RWPE1 (cell line): ENCODE data around the gene GRIK2.

Source experiments
- CTCF ChIA-PET: fragments of 350-600 bp; sonication (Branson Sonifier 250); formaldehyde crosslinking; extraction: SDS; loops from one replicate; lab custom pipeline; 2021; lab: Yijun Ruan, JAX
- POLR2A ChIA-PET: fragments of 400-600 bp; formaldehyde crosslinking; extraction: SDS; loops from one replicate; lab custom pipeline; 2020; ENCODE audit warnings: antibody characterized with exemption; ENCODE audit not compliant: low non-redundant PET; lab: Yijun Ruan, JAX
- DNase-seq: peaks from one replicate; pipeline ENCODE4 v3.0.0; 2012; ENCODE audit warnings: low spot score
- H3K27ac ChIP-seq: fragments of 450-650 bp; 2 replicates; pipeline ENCODE4 v1.5.1; 2017
- TF ChIP-seq, protein P1 (sequence below): fragments of 450-650 bp; conservative IDR thresholded peaks from 2 replicates; pipeline ENCODE4 v1.5.1; 2017; ENCODE audit warnings: low read depth, mild to moderate bottlenecking

GRIK2 gene

DNA sequence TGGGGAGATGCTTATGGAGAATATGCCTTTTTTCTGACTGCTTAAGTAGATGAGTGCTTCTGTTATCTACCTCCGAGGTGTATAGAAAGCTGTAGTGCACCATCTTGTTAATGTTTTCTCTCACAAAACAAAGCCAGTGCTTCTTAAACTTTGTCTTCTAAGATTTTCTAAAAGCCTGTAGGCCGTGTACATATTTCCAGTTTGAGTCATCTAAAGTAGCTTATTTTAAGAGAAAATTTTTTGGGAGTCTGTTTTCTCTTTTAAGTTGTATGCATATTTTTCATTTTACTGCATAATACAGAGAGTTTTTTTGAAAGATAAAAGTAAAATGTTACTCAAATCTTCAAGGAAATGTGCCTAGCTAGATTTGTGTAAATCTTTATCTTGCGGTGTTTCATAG lies 151.7 kb downstream of the GRIK2 start:
- ChIA-PET POLR2A (no interaction called here), CTCF (interaction anchor here (0.6 to 1.2 kb wide), 2 partner anchors 10 to 429 kb away, joined by 3 read pairs; no protein-coding TSS in a partner anchor)
- DNase-seq, result no peak
- no peak overlapping the region for H3K27ac ChIP-seq
- TF ChIP-seq, protein P1, sequence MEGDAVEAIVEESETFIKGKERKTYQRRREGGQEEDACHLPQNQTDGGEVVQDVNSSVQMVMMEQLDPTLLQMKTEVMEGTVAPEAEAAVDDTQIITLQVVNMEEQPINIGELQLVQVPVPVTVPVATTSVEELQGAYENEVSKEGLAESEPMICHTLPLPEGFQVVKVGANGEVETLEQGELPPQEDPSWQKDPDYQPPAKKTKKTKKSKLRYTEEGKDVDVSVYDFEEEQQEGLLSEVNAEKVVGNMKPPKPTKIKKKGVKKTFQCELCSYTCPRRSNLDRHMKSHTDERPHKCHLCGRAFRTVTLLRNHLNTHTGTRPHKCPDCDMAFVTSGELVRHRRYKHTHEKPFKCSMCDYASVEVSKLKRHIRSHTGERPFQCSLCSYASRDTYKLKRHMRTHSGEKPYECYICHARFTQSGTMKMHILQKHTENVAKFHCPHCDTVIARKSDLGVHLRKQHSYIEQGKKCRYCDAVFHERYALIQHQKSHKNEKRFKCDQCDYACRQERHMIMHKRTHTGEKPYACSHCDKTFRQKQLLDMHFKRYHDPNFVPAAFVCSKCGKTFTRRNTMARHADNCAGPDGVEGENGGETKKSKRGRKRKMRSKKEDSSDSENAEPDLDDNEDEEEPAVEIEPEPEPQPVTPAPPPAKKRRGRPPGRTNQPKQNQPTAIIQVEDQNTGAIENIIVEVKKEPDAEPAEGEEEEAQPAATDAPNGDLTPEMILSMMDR, result no peak

- POLR2A ChIA-PET, result no interaction called here
- no peak for DNase-seq
- CTCF ChIA-PET, result no interaction called here
Observed at GRCh38 chr6:101550451-101550850, 156.9 kb downstream of the GRIK2 start.

GRCh38 chr6:101554231-101554630 lies 160.7 kb downstream of the GRIK2 start:
- no peak for DNase-seq
- TF ChIP-seq, protein P1, result no peak
- H3K27ac ChIP-seq, result no peak overlapping the region
- ChIA-PET POLR2A (no interaction called here), CTCF (no interaction called here)

More at GRCh38 chr6:101550451-101550850, 156.9 kb downstream of the GRIK2 start:
- H3K27ac ChIP-seq, result no peak overlapping the region
- TF ChIP-seq, protein P1, result no peak

DNA sequence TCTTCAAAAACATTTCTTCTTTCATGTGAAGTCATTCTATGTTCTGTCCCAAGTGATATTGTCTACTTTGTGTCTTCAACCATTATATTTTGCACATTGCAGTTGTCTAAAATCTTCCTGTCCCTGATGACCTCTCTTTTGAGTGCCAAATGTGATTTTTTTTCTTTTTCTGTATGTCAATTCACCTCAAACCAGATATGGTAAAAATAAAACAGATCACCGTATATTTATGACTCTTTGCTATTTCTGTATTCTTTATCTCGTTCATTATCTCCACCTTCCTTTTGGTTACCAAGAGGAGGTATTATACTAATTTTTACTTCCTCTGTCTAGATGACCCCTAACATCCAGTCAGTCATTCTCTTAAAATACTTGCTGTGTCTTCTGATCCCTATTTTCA lies 165.2 kb downstream of the GRIK2 start:
- DNase-seq, result no peak
- CTCF ChIA-PET, result no interaction called here
- TF ChIP-seq, protein P1, result no peak
- POLR2A ChIA-PET, result no interaction called here
- H3K27ac ChIP-seq, result no peak overlapping the region

- no peak for DNase-seq
- CTCF ChIA-PET, result no interaction called here
- H3K27ac ChIP-seq, result no peak overlapping the region
- POLR2A ChIA-PET, result no interaction called here
- TF ChIP-seq, protein P1, result no peak
Observed at GRCh38 chr6:101572627-101573026, 179.1 kb downstream of the GRIK2 start.

GRCh38 chr6:101577091-101577490 lies 183.6 kb downstream of the GRIK2 start:
- ChIA-PET POLR2A (no interaction called here), CTCF (no interaction called here)

More at GRCh38 chr6:101577091-101577490, 183.6 kb downstream of the GRIK2 start:
- TF ChIP-seq, protein P1, result no peak
- no peak for DNase-seq
- H3K27ac ChIP-seq, result no peak overlapping the region
